OCI-LY3 (cell line): ENCODE results near the gene DCUN1D5.

Experiments used
- H2AFZ ChIP-seq: fragments of 200-600, 300-600 bp; shearing (Covaris generic); 2 replicates; pipeline ENCODE4 v1.6.0; 2014; ENCODE audit warnings: antibody characterized with exemption, low read depth, low read length
- H3K27ac ChIP-seq: fragments of 200-600, 300-600 bp; sonication (generic); 2 replicates; pipeline ENCODE4 v1.5.1; 2014; ENCODE audit warnings: mild to moderate bottlenecking, low read length, moderate library complexity, mixed read lengths
- H3K27me3 ChIP-seq: fragments of 200-600, 300-600 bp; sonication (generic); 2 replicates; pipeline ENCODE4 v1.6.1; 2014; ENCODE audit warnings: low read depth, low read length, mixed read lengths
- H3K36me3 ChIP-seq: fragments of 200-600, 300-600 bp; sonication (generic); replicated peaks from 2 replicates; pipeline ENCODE3; 2014; ENCODE audit warnings: low read depth, low read length, mixed read lengths
- H3K4me1 ChIP-seq: fragments of 300-600, 200-600 bp; sonication (generic); 2 replicates; pipeline ENCODE4 v1.6.1; 2014; ENCODE audit warnings: low read length, mixed read lengths
- H3K4me2 ChIP-seq: fragments of 200-600, 300-600 bp; sonication (generic); 2 replicates; pipeline ENCODE4 v1.6.1; 2014; ENCODE audit warnings: low read length, mixed read lengths
- H3K4me3 ChIP-seq: fragments of 300-600, 200-600 bp; sonication (generic); 2 replicates; pipeline ENCODE4 v1.5.1; 2014; ENCODE audit warnings: antibody characterized with exemption, mild to moderate bottlenecking, low read length, moderate library complexity
- H3K79me2 ChIP-seq: fragments of 300-600, 200-600 bp; shearing (Covaris generic); 2 replicates; pipeline ENCODE4 v1.6.1; 2014; ENCODE audit warnings: mild to moderate bottlenecking, low read length, mixed read lengths
- H3K9ac ChIP-seq: fragments of 300-600, 200-600 bp; shearing (Covaris generic); 2 replicates; pipeline ENCODE4 v1.6.0; 2014; ENCODE audit warnings: mild to moderate bottlenecking, low read length, moderate library complexity
- H3K9me3 ChIP-seq: fragments of 200-600, 300-600 bp; shearing (Covaris generic); 2 replicates; pipeline ENCODE4 v1.6.1; 2014; ENCODE audit warnings: low read length, mixed read lengths; ENCODE audit not compliant: insufficient read depth
- H4K20me1 ChIP-seq: fragments of 200-600, 300-600 bp; sonication (generic); 2 replicates; pipeline ENCODE4 v1.6.1; 2016; ENCODE audit warnings: low read length, mixed read lengths; ENCODE audit not compliant: insufficient read depth
- CTCF ChIP-seq: fragments of 200-600, 300-600 bp; sonication (generic); IDR thresholded peaks from 2 replicates; pipeline ENCODE4 v1.5.1; 2014; ENCODE audit warnings: antibody characterized with exemption, low read length, low read depth
- EZH2phosphoT487 ChIP-seq: fragments of 200-600 bp; shearing (Covaris generic); IDR thresholded peaks from 2 replicates; pipeline ENCODE4 v1.6.1; 2018; ENCODE audit warnings: antibody characterized with exemption, mixed run types, low read depth

DCUN1D5 gene

GRCh38 chr11:103013421-103013820, 78.5 kb downstream of the DCUN1D5 start:
- Histone ChIP-seq H3K36me3 (no peaks in the 10 kb centered on the region), H3K4me2 (no peak overlapping the region), H3K79me2 (no peaks in the 10 kb centered on the region), H3K27ac (no peak overlapping the region), H3K4me1 (no peaks in the 10 kb centered on the region), H3K4me3 (no peak overlapping the region), H2AFZ (no peak overlapping the region), H3K27me3 (no peaks in the 10 kb centered on the region), H4K20me1 (no peaks in the 10 kb centered on the region), H3K9ac (no peak overlapping the region), H3K9me3 (no peaks in the 10 kb centered on the region)
- TF ChIP-seq EZH2phosphoT487 (no peak), CTCF (no peak)
